ENCODE measurements around the gene ADAM23.

Gene ADAM23

GRCh38 chr2:206626108-206626507, 182.8 kb downstream of the ADAM23 start:
- no peak for TF ChIP-seq EZH2phosphoT487 (IDR thresholded peaks at IDR 0.05; ENCODE audit: low read depth)
- TF ChIP-seq CTCF (IDR thresholded peaks at IDR 0.05; ENCODE audit: low read depth, low read length), result no peak
- no peak overlapping the region for H2AFZ ChIP-seq (ENCODE audit: low read depth, low read length)
- no peaks in the 10 kb centered on the region for H3K36me3 ChIP-seq (replicated peaks; ENCODE audit: low read depth, low read length)
- H3K27ac ChIP-seq (ENCODE audit: low read length), result no peak overlapping the region
- H3K4me2 ChIP-seq (ENCODE audit: low read length), result no peak overlapping the region
- H3K4me3 ChIP-seq (ENCODE audit: low read length), result no peak overlapping the region
- H4K20me1 ChIP-seq (ENCODE audit: insufficient read depth, low read length), result no peaks in the 10 kb centered on the region
- no peak overlapping the region for H3K9ac ChIP-seq (ENCODE audit: low read length)
- no peaks in the 10 kb centered on the region; the same call in 1 of the 2 replicates for H3K27me3 ChIP-seq (ENCODE audit: low read depth, low read length)
- no peaks in the 10 kb centered on the region for H3K9me3 ChIP-seq (ENCODE audit: insufficient read depth, low read length)
- no peaks in the 10 kb centered on the region for H3K4me1 ChIP-seq (ENCODE audit: low read length)
- H3K79me2 ChIP-seq (ENCODE audit: low read length), result no peaks in the 10 kb centered on the region

- H3K9ac ChIP-seq (ENCODE audit: low read length), result no peak overlapping the region
- no peaks in the 10 kb centered on the region for H3K9me3 ChIP-seq (ENCODE audit: insufficient read depth, low read length)
- H4K20me1 ChIP-seq (ENCODE audit: insufficient read depth, low read length), result no peaks in the 10 kb centered on the region
- no peak overlapping the region for H3K4me2 ChIP-seq (ENCODE audit: low read length)
- H3K4me1 ChIP-seq (ENCODE audit: low read length), result no peaks in the 10 kb centered on the region
- no peak overlapping the region for H3K4me3 ChIP-seq (ENCODE audit: low read length)
- H3K27ac ChIP-seq (ENCODE audit: low read length), result no peak overlapping the region
- TF ChIP-seq EZH2phosphoT487 (IDR thresholded peaks at IDR 0.05; ENCODE audit: low read depth) (no peak), CTCF (IDR thresholded peaks at IDR 0.05; ENCODE audit: low read depth, low read length) (no peak)
- no peak overlapping the region for H2AFZ ChIP-seq (ENCODE audit: low read depth, low read length)
- H3K36me3 ChIP-seq (replicated peaks; ENCODE audit: low read depth, low read length), result no peaks in the 10 kb centered on the region
- no peaks in the 10 kb centered on the region; the same call in 1 of the 2 replicates for H3K27me3 ChIP-seq (ENCODE audit: low read depth, low read length)
- H3K79me2 ChIP-seq (ENCODE audit: low read length), result no peaks in the 10 kb centered on the region
These were observed 184.3 kb downstream of the ADAM23 start for GRCh38 chr2:206627632-206628031.

- no peak overlapping the region for H2AFZ ChIP-seq (ENCODE audit: low read depth, low read length)
- no peak overlapping the region for H3K4me3 ChIP-seq (ENCODE audit: low read length)
- TF ChIP-seq EZH2phosphoT487 (IDR thresholded peaks at IDR 0.05; ENCODE audit: low read depth) (no peak), CTCF (IDR thresholded peaks at IDR 0.05; ENCODE audit: low read depth, low read length) (no peak)
- no peaks in the 10 kb centered on the region for H3K36me3 ChIP-seq (replicated peaks; ENCODE audit: low read depth, low read length)
- H4K20me1 ChIP-seq (ENCODE audit: insufficient read depth, low read length), result no peaks in the 10 kb centered on the region
- H3K4me1 ChIP-seq (ENCODE audit: low read length), result no peaks in the 10 kb centered on the region
- H3K4me2 ChIP-seq (ENCODE audit: low read length), result no peak overlapping the region
- H3K9me3 ChIP-seq (ENCODE audit: insufficient read depth, low read length), result no peaks in the 10 kb centered on the region
- no peak overlapping the region for H3K27ac ChIP-seq (ENCODE audit: low read length)
- peaks cover 4% of the 10 kb centered on the region for H3K27me3 ChIP-seq (ENCODE audit: low read depth, low read length)
- H3K9ac ChIP-seq (ENCODE audit: low read length), result no peak overlapping the region
- no peaks in the 10 kb centered on the region for H3K79me2 ChIP-seq (ENCODE audit: low read length)
These were observed 188.0 kb downstream of the ADAM23 start for GRCh38 chr2:206631340-206631739.

- H3K4me1 ChIP-seq (ENCODE audit: low read length), result no peaks in the 10 kb centered on the region
- no peak overlapping the region for H2AFZ ChIP-seq (ENCODE audit: low read depth, low read length)
- H3K36me3 ChIP-seq (replicated peaks; ENCODE audit: low read depth, low read length), result no peaks in the 10 kb centered on the region
- no peak overlapping the region for H3K9ac ChIP-seq (ENCODE audit: low read length)
- H4K20me1 ChIP-seq (ENCODE audit: insufficient read depth, low read length), result no peaks in the 10 kb centered on the region
- H3K4me2 ChIP-seq (ENCODE audit: low read length), result no peak overlapping the region
- TF ChIP-seq CTCF (IDR thresholded peaks at IDR 0.05; ENCODE audit: low read depth, low read length), result no peak
- no peak for TF ChIP-seq EZH2phosphoT487 (IDR thresholded peaks at IDR 0.05; ENCODE audit: low read depth)
- no peaks in the 10 kb centered on the region for H3K79me2 ChIP-seq (ENCODE audit: low read length)
- H3K9me3 ChIP-seq (ENCODE audit: insufficient read depth, low read length), result no peaks in the 10 kb centered on the region
- no peak overlapping the region for H3K27ac ChIP-seq (ENCODE audit: low read length)
- peaks cover 4% of the 10 kb centered on the region for H3K27me3 ChIP-seq (ENCODE audit: low read depth, low read length)
- no peak overlapping the region for H3K4me3 ChIP-seq (ENCODE audit: low read length)
These were observed 191.7 kb downstream of the ADAM23 start for GRCh38 chr2:206635015-206635414.
